Upper lobe of left lung (tissue), 6 donors: ENCODE results near the gene CDK4. TPM values are rescaled to one million over a fixed set of nuclear protein-coding genes. Genes with fewer than 3 reads are reported as not detected.

ENCODE experiments used
- ATAC-seq, 2 donors: fragments of 200-7000 bp; cut with Tn5 transposase; one replicate each; pipeline ENCODE4 v1.9.1; 2022; ENCODE audit warnings: mild to moderate bottlenecking in 2 of 2, moderate library complexity in 2 of 2; ENCODE audit not compliant: low FRiP score in 2 of 2
- DNase-seq, 2 donors: peaks; one replicate each; pipeline ENCODE4 v3.0.0-alpha.2; 2019 to 2020
- H3K27ac ChIP-seq, 4 donors: fragments of 200-600 bp; sonication (generic); one replicate each; pipeline ENCODE4 v1.5.1; 2016 to 2019
- H3K27me3 ChIP-seq, 4 donors: fragments of 200-600 bp; sonication (generic); one replicate each; pipeline ENCODE4 v1.5.1; 2017 to 2019
- H3K36me3 ChIP-seq, 4 donors: fragments of 200-600 bp; sonication (generic); one replicate each; pipeline ENCODE4 v1.5.1; 2016 to 2019
- H3K4me1 ChIP-seq, 4 donors: fragments of 200-600 bp; sonication (generic); one replicate each; pipeline ENCODE4 v1.5.1; 2018 to 2019
- H3K4me3 ChIP-seq, 4 donors: fragments of 200-600 bp; sonication (generic); one replicate each; pipeline ENCODE4 v1.5.1; 2017 to 2019; ENCODE audit warnings: mild to moderate bottlenecking in 2 of 4, moderate library complexity in 1 of 4
- H3K9me3 ChIP-seq, 4 donors: fragments of 200-600 bp; sonication (generic); one replicate each; pipeline ENCODE4 v1.5.1; 2018 to 2019
- EP300 ChIP-seq, 4 donors: sonication (generic); formaldehyde crosslinking; IDR thresholded peaks; one replicate each; pipeline ENCODE4 v1.5.1; 2017; ENCODE audit warnings: antibody characterized with exemption in 4 of 4, control low read depth in 2 of 4
- POLR2A ChIP-seq, 4 donors: fragments of 450-650 bp; IDR thresholded peaks; one replicate each; pipeline ENCODE4 v1.5.1; 2016 to 2017; ENCODE audit warnings: antibody characterized with exemption in 4 of 4, mild to moderate bottlenecking in 2 of 4
- POLR2AphosphoS5 ChIP-seq, 2 donors: sonication (generic); formaldehyde crosslinking; IDR thresholded peaks; one replicate each; pipeline ENCODE4 v1.5.1; 2017; ENCODE audit warnings: antibody characterized with exemption in 2 of 2
- WGBS, 2 donors: methylation state at CpG; one replicate each; pipeline ENCODE4 v1.1.5; 2017 to 2018; 5-methylcytosine and 5-hydroxymethylcytosine counted together
- total RNA-seq, 6 donors: library from RNA; depleted of rRNA in 4 of 6; stranded (reverse); fragments of >200 nt in 4 of 6; gene quantifications; one replicate each; pipeline versions ENCODE4 v1.1.0 to v1.2.1, GENCODE V29; 2016 to 2021
- TF ChIP-seq, protein P1 (sequence below), 6 experiments: fragments of 450-650 bp in 4 of 6; fragments of 200-600 bp in 2 of 6; sonication (generic) in 2 of 6; IDR thresholded peaks; one replicate each; pipeline ENCODE4 v1.5.1; 2016 to 2019; ENCODE audit warnings: antibody characterized with exemption in 6 of 6
- donor health status: DM: no; HTN: no; CAD: no; lungs with moderate emphysema.
- donor health status: DM: no; HTN: yes; CAD: no; lungs with severe emphysema.

The CDK4 gene
- total RNA-seq, 6 donors from 2014 or later, result 38.5 to 109 (median 62.5) TPM

DNA sequence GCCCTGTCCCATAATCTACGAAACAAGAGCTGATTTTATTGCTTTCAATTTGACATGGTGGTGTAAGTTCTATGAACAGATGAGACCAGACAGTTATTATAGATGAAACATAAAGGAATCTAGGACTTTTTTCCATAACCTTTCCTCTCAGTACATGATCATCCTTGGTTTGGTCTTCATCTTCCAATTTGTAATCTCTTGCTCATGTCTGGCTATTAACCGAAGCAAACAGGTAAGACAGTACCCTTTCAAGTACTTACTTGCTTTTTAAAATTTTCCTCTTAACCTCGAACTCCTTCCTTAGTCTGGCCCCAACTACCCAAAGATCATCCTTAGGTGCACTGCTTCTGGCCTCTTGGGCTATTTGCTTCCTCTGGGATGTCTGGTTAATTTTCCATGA, 6.1 kb downstream of the CDK4 start:
- no peaks in the 10 kb centered on the region for H3K9me3 ChIP-seq
- peak overlapping the region in 1 of 4 donors; percentile 94 for H3K27ac ChIP-seq
- WGBS, 2 donors, result 92 to 96% methylated on average over 3 of the region's 3 CpGs
- ATAC-seq, result no peak
- H3K36me3 ChIP-seq, result peaks cover 9 to 44% (median 31%) of the 10 kb centered on the region in 4 donors
- no peak for TF ChIP-seq POLR2AphosphoS5 (IDR thresholded peaks at IDR 0.05)
- TF ChIP-seq, protein P1, sequence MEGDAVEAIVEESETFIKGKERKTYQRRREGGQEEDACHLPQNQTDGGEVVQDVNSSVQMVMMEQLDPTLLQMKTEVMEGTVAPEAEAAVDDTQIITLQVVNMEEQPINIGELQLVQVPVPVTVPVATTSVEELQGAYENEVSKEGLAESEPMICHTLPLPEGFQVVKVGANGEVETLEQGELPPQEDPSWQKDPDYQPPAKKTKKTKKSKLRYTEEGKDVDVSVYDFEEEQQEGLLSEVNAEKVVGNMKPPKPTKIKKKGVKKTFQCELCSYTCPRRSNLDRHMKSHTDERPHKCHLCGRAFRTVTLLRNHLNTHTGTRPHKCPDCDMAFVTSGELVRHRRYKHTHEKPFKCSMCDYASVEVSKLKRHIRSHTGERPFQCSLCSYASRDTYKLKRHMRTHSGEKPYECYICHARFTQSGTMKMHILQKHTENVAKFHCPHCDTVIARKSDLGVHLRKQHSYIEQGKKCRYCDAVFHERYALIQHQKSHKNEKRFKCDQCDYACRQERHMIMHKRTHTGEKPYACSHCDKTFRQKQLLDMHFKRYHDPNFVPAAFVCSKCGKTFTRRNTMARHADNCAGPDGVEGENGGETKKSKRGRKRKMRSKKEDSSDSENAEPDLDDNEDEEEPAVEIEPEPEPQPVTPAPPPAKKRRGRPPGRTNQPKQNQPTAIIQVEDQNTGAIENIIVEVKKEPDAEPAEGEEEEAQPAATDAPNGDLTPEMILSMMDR (IDR thresholded peaks at IDR 0.05), result no peak
- no peak for TF ChIP-seq POLR2A (IDR thresholded peaks at IDR 0.05)
- H3K4me1 ChIP-seq, result peaks cover 6 to 24% (median 16%) of the 10 kb centered on the region in 4 donors
- DNase-seq, result no peak
- peak overlapping the region in 2 of 4 donors; percentile 79 to 83 for H3K4me3 ChIP-seq
- no peaks in the 10 kb centered on the region for H3K27me3 ChIP-seq

DNA sequence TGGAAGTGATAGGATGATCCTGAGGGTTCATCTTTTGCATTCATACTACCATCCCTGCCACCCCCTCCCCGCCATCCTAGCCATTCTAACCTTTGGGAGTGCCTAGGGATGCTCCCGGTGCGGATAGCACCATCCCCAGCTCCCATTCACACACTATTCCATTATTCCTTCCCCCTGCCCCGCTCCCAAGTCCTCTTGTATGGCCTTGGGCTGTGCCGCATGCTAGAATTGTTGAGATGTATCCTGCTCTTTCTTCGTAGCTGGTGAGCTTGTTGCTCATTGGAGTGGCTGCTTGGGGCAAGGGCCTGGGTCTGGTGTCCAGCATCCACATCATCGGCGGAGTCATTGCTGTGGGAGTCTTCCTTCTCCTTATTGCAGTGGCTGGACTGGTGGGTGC, 6.6 kb downstream of the CDK4 start:
- WGBS, 2 donors, result 44 to 51% methylated on average over 8 of the region's 8 CpGs
- Histone ChIP-seq H3K27ac (peak overlapping the region; percentile 92 to 98 (median 95)), H3K36me3 (peaks cover 9 to 44% (median 29%) of the 10 kb centered on the region in 4 donors), H3K4me1 (peaks cover 3 to 23% (median 13%) of the 10 kb centered on the region in 4 donors), H3K27me3 (peaks cover 0 to 2% (median 0%) of the 10 kb centered on the region in 4 donors), H3K9me3 (no peaks in the 10 kb centered on the region), H3K4me3 (peak overlapping the region; percentile 62 to 83 (median 72))
- TF ChIP-seq POLR2AphosphoS5 (IDR thresholded peaks at IDR 0.05) (no peak), POLR2A (IDR thresholded peaks at IDR 0.05) (peak in 1 of 4 donors; percentile 5), EP300 (IDR thresholded peaks at IDR 0.05) (no peak)
- TF ChIP-seq, protein P1 (IDR thresholded peaks at IDR 0.05), result no peak
- ATAC-seq (peak in 1 of 2 donors; percentile 1), DNase-seq (no peak)

DNA sequence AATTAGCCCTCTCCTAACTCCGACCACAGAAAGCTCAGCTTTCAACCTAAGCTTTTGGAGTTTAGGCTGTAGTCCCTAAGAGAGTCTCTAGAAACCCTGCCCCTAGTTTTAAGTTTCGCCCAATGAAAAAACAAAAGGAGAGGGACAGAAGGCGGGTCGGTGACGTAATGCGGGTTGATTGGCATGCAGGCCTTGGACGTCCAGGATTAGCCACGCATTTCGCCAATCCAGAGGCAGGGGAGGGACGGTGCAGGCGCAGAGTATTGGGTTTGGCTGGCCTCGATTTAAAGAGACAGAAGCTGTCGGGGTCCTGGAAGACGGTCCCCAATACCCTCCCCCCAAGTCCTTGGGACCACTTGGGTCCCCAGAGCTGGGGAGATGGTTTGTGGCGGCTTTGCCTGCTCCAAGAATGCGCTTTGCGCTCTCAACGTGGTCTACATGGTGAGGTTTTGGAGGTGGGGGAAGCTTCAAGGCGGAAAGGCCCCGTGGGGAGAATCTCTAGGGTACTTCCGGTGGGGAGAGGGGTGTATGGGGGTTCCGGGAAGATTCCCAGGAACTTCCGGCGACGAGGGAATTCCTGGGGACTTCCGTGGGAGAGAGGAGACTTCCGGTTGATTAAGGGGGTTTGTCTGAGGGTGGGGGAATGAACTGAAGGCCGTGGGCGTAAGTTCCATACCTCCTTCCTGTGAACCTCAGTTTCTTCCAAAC, 7.2 kb downstream of the CDK4 start, which contains the start of gene TSPAN31:
Gene TSPAN31 (plus strand): TSS at position 263 of the 708 bp plus-strand sequence. CDS start 116 bp downstream, at position 379.
- DNase-seq, result peak in 1 of 2 donors; percentile 99
- H3K27me3 ChIP-seq, result peaks cover 0 to 4% (median 3%) of the 10 kb centered on the region in 4 donors
- 1% methylated on average over 24 to 29 of the region's 29 CpGs for WGBS, 2 donors
- peak within 1 kb of the TSS; percentile 92 to 98 (median 95) for H3K27ac ChIP-seq
- peak within 1 kb of the TSS; percentile 62 to 83 (median 72) for H3K4me3 ChIP-seq
- peaks cover 3 to 21% (median 15%) of the 10 kb centered on the region in 4 donors for H3K4me1 ChIP-seq
- H3K36me3 ChIP-seq, result peaks cover 9 to 39% (median 27%) of the 10 kb centered on the region in 4 donors
- no peaks in the 10 kb centered on the region for H3K9me3 ChIP-seq
- peak in 3 of 4 donors; percentile 47 to 72 (median 66) for TF ChIP-seq POLR2A (IDR thresholded peaks at IDR 0.05)
- peak; percentile 18 to 77 for TF ChIP-seq POLR2AphosphoS5 (IDR thresholded peaks at IDR 0.05)
- TF ChIP-seq, protein P1 (IDR thresholded peaks at IDR 0.05), result peak in 1 of 6 experiments; percentile 34
- TF ChIP-seq EP300 (IDR thresholded peaks at IDR 0.05), result no peak
- ATAC-seq, result peak; percentile 96 to 97

DNA sequence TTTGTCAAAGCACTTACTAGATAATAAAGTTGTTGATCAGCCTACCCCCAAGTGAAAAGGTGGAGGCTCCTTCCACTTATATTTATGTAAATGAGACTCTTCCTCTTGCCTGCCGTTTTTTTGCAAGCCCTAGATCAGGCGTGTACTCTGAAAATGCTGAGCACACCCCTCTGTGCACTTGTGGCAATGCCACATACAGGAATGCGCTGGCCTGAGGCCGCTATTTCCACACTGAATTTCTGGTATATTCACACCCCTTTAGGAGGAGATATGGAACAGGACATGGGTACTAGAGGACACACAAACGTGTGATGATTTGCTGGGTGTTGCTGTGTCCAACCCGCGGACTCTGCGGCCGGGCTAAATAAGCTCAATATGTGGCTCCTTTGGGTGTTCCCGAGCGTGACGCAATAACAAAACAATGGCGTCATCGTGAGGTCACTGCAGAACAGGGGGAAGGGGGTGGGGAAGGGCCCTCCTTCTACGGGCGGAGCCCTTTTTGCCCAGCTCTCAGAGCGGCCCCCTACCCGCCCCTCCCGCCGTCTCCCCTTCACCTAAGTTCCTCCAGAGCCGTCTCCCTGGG, 7.8 kb downstream of the CDK4 start:
- peak; percentile 72 to 75 for DNase-seq
- WGBS, 2 donors, result 5 to 13% methylated on average over 21 of the region's 21 CpGs
- Histone ChIP-seq H3K9me3 (no peaks in the 10 kb centered on the region), H3K36me3 (peaks cover 9 to 32% (median 24%) of the 10 kb centered on the region in 4 donors), H3K27me3 (peaks cover 0 to 9% (median 4%) of the 10 kb centered on the region in 4 donors), H3K27ac (peak overlapping the region; percentile 92 to 98 (median 95)), H3K4me3 (peak overlapping the region in 3 of 4 donors; percentile 62 to 83 (median 79)), H3K4me1 (peaks cover 3 to 23% (median 15%) of the 10 kb centered on the region in 4 donors)
- ATAC-seq, result peak; percentile 83 to 84
- peak in 1 of 2 donors; percentile 58 for TF ChIP-seq POLR2AphosphoS5 (IDR thresholded peaks at IDR 0.05)
- TF ChIP-seq EP300 (IDR thresholded peaks at IDR 0.05), result peak in 1 of 4 donors; percentile 21
- TF ChIP-seq, protein P1 (IDR thresholded peaks at IDR 0.05), result no peak
- TF ChIP-seq POLR2A (IDR thresholded peaks at IDR 0.05), result peak in 1 of 4 donors; percentile 15
